HG03108 (cell line): ENCODE results near the gene JAK3.
"Not testable (repeated sequence)": the region's sequence is repeated elsewhere in the genome, so short reads cannot be mapped to it uniquely, and the experiment has no call there.

Experiments
- ATAC-seq: cut with Tn5 transposase; IDR thresholded peaks from one replicate; pipeline ENCODE4 v1.9.1; 2021; ENCODE audit warnings: moderate library complexity; ENCODE audit not compliant: unreplicated experiment

The JAK3 gene

DNA sequence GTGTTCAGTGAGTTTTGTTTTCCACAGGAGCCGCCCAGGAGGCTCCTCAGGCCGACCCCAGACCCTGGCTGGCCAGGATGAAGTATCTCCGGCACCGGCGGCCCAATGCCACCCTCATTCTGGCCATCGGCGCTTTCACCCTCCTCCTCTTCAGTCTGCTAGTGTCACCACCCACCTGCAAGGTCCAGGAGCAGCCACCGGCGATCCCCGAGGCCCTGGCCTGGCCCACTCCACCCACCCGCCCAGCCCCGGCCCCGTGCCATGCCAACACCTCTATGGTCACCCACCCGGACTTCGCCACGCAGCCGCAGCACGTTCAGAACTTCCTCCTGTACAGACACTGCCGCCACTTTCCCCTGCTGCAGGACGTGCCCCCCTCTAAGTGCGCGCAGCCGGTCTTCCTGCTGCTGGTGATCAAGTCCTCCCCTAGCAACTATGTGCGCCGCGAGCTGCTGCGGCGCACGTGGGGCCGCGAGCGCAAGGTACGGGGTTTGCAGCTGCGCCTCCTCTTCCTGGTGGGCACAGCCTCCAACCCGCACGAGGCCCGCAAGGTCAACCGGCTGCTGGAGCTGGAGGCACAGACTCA is 40.0 kb downstream of the JAK3 start:
- no peak for ATAC-seq

DNA sequence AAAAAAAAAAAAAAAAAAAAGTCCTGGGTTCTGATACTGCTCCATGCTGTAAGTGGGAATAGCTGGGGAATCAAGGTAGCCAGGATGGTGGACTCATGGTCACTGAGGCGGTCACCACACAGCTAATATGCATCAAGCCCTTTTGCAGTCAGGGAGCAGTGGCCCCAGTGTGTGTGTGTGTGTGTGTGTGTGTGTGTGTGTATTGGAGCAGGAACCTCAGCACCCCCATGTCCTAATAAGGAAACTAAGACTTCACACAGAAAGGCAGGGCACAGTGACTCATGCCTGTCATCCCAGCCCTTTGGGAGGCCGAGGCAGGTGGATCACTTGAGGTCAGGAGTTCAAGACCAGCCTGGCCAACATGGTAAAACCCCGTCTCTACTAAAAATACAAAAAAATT is 40.8 kb downstream of the JAK3 start:
- ATAC-seq, result no peak

GRCh38 chr19:17805427-17805826 is 42.4 kb downstream of the JAK3 start:
- no peak for ATAC-seq

DNA sequence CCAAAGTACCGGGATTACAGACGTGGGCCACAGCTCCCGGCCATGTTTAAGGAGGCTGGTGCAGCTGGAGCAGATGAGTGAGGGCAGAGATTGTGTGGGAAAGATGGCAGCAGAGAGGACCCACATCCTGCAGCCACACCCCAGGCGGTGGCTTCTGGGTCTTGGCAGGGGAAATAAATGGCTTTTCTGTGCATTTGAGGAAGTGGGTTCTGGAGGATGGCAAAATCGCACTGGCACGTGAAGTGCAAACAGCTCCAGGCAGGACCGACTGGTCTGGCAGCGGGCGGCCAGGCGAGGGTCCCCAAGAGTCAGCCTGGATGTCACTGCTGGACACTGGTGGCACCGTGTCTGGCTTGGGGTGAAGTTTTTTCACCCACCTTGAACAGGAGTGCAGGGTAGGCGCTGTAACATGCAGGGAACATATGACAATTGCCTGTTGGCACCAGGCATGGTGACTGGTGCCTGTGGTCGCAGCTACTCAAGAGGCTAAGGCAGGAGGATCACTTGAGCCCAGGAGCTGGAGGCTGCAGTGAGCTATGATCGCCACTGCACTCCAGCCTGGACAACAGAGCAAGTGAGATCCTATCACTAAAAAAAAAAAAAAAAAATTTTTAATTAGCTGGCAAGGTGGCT is 44.4 kb downstream of the JAK3 start:
- no peak for ATAC-seq

DNA sequence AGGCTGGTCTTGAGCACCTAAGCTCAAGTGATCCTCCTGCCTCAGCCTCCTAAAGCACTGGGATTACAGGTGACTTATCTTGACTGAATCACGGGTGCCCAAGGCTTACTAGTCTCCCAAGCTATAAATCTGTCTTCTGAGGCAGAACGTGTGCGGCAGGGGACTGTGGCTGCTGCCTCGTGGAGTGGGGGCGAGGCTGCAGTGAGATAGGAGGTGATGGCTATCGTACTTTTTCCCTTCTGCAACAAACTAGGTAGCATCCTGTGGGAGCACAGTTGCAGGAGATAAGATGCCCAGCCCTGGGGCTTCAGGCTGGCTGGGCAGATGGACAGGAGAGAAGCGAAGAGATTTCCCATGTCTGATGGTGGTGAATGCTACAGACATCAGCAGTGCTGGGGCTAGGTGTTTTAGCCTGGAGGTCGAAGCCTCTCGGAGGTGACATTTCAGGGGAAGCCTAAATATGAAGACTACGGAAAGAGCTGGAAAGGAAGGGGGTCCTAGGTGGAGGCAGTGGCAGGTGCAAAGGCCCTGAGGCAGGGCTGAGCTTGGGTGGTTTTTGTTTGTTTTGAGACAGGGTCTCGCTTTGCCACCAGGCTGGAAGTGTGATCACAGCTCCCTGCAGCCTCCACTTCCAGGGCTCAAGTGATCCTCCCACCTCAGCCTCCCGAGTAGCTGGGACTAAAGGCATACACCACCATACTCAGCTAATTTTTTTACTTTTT is 45.5 kb downstream of the JAK3 start:
- ATAC-seq, result no peak

DNA sequence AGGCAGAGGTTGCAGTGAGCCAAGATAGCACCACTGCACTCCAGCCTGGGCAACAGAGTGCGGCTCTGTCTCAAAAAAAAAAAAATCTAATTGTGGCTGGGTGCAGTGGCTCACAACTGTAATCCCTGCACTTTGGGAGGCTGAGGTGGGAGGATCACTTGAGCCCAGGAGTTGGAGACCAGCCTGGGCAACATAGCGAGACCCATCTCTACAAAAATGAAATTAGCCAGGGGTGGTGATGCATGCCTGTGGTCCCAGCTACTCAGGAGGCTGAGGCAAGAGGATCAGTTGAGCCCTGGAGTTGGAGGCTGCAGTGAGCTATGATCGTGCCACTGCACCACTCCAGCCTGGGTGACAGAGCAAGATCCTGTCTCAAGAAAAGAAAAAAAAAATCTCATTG is 49.2 kb downstream of the JAK3 start:
- ATAC-seq, result not testable (repeated sequence)

- ATAC-seq, result no peak
These were observed 50.2 kb downstream of the JAK3 start for GRCh38 chr19:17797424-17798201.

- no peak for ATAC-seq
These were observed 50.9 kb downstream of the JAK3 start for GRCh38 chr19:17796838-17797423.

- no peak for ATAC-seq
These were observed 51.6 kb downstream of the JAK3 start for GRCh38 chr19:17796013-17796837.

- ATAC-seq, result no peak
These were observed 52.3 kb downstream of the JAK3 start for GRCh38 chr19:17795495-17795856.

GRCh38 chr19:17794731-17795494 is 52.9 kb downstream of the JAK3 start, which contains the start of gene B3GNT3:
Gene B3GNT3, plus strand, starts transcription at chr19:17795138. Its CDS starts 12,670 bp downstream, at chr19:17807808.
- no peak for ATAC-seq

DNA sequence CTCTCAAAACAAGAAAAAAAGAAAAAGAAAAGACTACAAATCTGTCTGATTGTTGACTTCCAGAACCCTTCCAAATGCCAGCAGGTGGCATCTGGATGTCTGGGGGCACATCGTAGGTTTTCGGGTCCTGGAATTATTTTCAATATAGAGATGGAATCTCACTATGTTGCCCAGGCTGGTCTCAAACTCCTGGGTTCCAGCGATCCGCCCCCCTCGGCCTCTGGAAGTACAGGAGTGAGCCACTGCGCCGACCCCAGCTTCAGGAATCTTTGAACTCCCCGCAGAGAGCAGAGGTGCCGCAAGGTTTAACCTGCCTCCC is 53.4 kb downstream of the JAK3 start:
- no peak for ATAC-seq

DNA sequence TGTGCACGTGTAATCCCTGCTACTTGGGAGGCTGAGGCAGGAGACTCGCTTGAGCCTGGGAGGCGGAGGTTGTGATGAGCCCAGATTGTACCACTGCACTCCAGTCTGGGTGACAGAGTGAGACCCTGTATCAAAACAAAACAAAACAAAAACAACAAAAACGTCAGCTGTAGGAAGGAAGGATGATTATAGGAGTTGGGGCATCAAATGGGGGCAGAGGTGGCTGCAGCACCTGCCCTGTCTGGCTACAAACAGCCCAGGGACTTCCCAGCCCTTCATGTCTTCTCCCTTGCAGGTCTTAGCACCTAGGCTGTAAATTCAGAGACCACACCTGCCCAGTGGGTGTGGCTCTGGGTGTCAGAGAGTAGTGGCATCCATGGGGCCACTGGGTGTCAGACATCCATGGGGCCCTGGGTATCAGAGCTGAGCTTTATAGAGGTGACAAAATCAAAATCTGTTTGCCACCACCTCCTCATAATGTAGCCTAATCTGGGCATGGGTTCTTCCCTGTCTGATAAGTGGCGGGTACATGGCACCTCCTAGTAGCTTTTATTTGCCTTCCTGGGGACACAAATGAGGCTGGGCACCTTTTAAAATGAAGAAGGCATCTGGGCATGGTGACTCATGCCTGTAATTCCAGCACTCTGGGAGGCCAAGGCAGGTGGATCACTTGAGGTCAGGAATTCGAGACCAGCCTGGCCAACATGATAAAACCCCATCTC is 57.6 kb downstream of the JAK3 start:
- no peak for ATAC-seq

GRCh38 chr19:17788632-17789031 is 59.1 kb downstream of the JAK3 start:
- ATAC-seq, result no peak

- ATAC-seq, result no peak
These were observed 60.4 kb downstream of the JAK3 start for GRCh38 chr19:17787274-17787913.

DNA sequence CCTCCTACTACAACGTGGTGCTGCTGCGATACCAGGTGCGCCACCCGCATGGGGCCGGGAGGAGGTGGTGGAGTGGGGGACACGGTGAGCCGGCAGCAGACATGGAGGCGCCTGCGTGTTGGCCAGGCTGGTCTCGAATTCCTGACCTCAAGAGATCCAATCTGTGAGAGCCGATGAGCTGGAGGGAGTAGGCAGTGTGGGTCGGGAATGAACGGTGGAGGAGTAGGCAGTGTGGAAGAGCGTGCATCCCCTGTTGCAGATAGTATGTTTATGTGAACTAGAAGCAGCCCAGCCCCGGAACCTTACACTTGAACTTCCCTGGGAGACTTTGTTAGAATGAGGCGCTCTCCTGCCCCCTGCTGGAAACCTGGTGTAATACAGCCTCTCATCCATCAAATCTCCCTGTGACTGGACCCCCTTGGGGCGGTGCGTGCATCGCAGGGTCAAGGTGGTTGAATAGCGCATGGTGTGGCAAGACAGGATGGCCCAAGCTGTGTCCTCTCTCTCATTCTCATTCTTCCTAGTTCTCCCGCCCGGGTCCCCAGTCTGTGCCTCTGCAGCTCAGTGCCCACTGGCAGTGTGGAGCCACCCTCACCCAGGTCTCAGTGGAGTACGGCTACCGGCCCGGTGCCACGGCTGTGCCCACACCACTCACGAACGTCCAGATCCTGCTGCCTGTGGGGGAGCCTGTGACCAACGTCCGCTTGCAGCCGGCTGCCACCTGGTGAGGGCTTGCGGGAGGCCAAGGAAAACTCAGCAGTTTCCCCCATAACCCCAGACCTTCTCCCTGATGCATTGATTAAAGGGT is 63.4 kb downstream of the JAK3 start:
- ATAC-seq, result no peak

GRCh38 chr19:17783721-17784120 is 64.1 kb downstream of the JAK3 start:
- ATAC-seq, result not testable (repeated sequence)

GRCh38 chr19:17780781-17781180 is 67.0 kb downstream of the JAK3 start:
- no peak for ATAC-seq
